SK-N-MC (cell line): ENCODE measurements around the gene EFHD1.
A peak's percentile ranks its signal among the peaks of the same experiment; 100 is the strongest.
"Not testable (repeated sequence)": the region's sequence is repeated elsewhere in the genome, so short reads cannot be mapped to it uniquely, and the experiment has no call there.

Experiments
- DNase-seq: peaks from one replicate; pipeline ENCODE4 v3.0.0-alpha.2; 2011; ENCODE audit warnings: low read depth, low spot score
- H3K27ac ChIP-seq: fragments of 200-600 bp; sonication (generic); 2 replicates; pipeline ENCODE4 v1.5.1; 2016; ENCODE audit warnings: mixed run types
- H3K36me3 ChIP-seq: fragments of 200-600 bp; sonication (generic); 2 replicates; pipeline ENCODE4 v1.6.1; 2017; ENCODE audit warnings: antibody characterized with exemption, low read length, mixed read lengths; ENCODE audit not compliant: insufficient read depth
- H3K4me3 ChIP-seq: fragments of 200-600 bp; sonication (generic); 2 replicates; pipeline ENCODE4 v1.5.1; 2016
- H3K9ac ChIP-seq: fragments of 200-600 bp; sonication (generic); 2 replicates; pipeline ENCODE4 v1.8.0; 2017; ENCODE audit warnings: mixed run types, mixed read lengths; ENCODE audit not compliant: insufficient read length
- H3K9me3 ChIP-seq: fragments of 200-600 bp; sonication (generic); 2 replicates; pipeline ENCODE4 v1.6.1; 2017; ENCODE audit warnings: low read depth, mild to moderate bottlenecking, antibody characterized with exemption, low read length, moderate library complexity, mixed read lengths
- EZH2 ChIP-seq: fragments of 200-600 bp; sonication (generic); IDR thresholded peaks from one replicate; pipeline ENCODE4 v1.6.1; 2017; ENCODE audit warnings: antibody characterized with exemption
- FOXP2 ChIP-seq: optimal IDR thresholded peaks from 2 replicates; pipeline ENCODE3; 2011; ENCODE audit warnings: mild to moderate bottlenecking, moderate library complexity; ENCODE audit not compliant: insufficient read depth; ENCODE audit errors: extremely low read length, control extremely low read depth
- POLR2AphosphoS5 ChIP-seq: IDR thresholded peaks from 2 replicates; pipeline ENCODE4 v1.6.1; 2012; ENCODE audit warnings: mild to moderate bottlenecking, low read depth, low read length, borderline replicate concordance

EFHD1 gene

GRCh38 chr2:232689152-232689910 lies 55.9 kb downstream of the EFHD1 start:
- Histone ChIP-seq H3K36me3 (no peaks in the 10 kb centered on the region), H3K4me3 (no peak overlapping the region), H3K9me3 (no peaks in the 10 kb centered on the region), H3K9ac (no peak overlapping the region), H3K27ac (no peak overlapping the region)
- DNase-seq = no peak
- TF ChIP-seq POLR2AphosphoS5 (no peak), EZH2 (no peak), FOXP2 (no peak)

GRCh38 chr2:232691117-232691516 lies 57.7 kb downstream of the EFHD1 start:
- H3K4me3 ChIP-seq, DNase-seq, H3K9ac ChIP-seq, H3K9me3 ChIP-seq, H3K36me3 ChIP-seq, H3K27ac ChIP-seq: not testable (repeated sequence)

DNA sequence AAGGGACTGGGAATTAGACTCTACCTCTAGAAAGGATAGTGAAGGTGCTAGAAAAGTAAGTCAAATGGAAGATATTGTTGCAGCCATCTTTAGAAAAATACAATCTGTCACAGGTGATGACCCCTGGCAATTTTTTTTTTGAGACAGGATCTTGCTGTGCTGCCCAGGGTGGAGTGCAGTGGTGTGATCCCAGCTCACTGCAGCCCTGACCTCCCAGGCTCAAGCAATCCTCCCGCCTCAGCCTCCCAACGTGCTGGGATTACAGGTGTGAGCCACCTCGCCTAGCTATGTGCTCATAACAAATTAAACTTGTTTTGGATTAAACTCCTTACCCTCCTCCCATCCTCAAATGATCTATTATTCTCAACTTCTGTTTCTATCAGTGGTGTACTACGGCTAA lies 59.9 kb downstream of the EFHD1 start:
- H3K9ac ChIP-seq = no peak overlapping the region
- H3K4me3 ChIP-seq = no peak overlapping the region
- no peak for DNase-seq
- no peaks in the 10 kb centered on the region for H3K9me3 ChIP-seq
- TF ChIP-seq EZH2 (no peak), FOXP2 (no peak), POLR2AphosphoS5 (no peak)
- H3K36me3 ChIP-seq = no peaks in the 10 kb centered on the region
- no peak overlapping the region for H3K27ac ChIP-seq

DNA sequence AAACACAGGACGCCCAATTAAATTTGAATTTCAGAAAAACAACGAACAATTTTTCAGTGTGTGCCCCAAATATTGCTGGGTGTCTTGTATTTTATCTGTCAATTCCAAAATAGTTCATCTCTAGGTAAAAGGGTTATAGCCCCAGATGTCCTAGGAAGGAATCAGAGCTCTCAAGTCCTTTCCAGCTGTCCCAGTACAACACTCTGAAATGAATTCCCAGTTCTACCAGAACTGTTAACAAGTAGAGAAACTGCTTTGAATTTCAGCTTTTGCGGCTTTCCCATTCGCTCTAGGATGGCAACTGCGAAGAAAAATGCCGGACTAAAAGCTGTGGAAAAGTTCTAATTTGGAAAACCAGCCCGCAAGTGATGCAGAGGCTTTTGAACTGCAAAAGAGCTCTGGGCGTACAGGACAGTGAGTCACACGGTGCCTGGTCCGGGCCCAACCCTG lies 63.2 kb downstream of the EFHD1 start:
- Histone ChIP-seq H3K27ac (0 out of 2 replicates have a peak overlapping the region, but pooled peaks have one; percentile 9), H3K9me3 (no peaks in the 10 kb centered on the region), H3K4me3 (peak overlapping the region; percentile 96), H3K36me3 (peaks cover 21% of the 10 kb centered on the region), H3K9ac (peak overlapping the region; percentile 70)
- no peak for TF ChIP-seq FOXP2
- no peak for TF ChIP-seq POLR2AphosphoS5
- no peak for TF ChIP-seq EZH2
- DNase-seq = no peak

DNA sequence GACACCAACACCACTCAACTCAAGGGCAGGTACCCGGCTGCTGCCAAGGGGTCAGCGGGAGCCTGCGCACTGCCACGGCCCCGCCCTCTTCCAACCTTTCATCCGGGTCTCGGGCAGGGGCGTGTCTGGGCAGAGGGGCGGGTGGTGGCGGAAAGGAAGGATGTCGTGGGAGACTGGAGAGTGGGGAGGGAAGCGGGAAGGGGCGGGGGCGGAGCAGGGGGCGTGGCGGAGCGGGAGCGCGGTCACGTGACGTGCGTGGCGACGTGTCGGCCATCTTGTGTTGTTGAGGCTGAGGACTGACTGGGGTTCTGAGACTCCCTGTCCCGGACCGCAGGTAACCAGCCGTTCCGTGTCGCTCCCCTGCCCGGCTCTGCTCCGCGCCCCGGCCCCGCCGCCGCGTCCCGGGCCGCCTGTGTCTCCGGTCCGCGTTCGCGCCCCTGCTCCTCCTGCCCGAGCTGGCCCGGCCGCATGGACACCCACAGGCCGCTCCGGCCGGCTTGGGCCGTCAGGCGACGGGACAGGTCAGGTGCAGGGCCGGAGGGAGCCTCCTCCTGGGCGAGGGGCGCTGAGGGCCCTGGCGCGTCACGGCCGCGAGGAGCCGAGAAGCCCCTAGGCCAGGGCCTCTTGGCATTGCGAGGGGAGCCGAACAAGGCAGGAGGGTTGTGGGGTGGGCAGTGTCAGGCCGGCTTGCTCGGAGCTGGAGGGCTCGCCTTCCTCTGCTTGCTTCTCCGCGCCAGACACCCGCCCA lies 63.8 kb downstream of the EFHD1 start, which contains the start of gene GIGYF2:
Gene GIGYF2 (plus strand): TSS at position 273 of the 748 bp plus-strand sequence. CDS start 37,867 bp downstream, outside the sequence.
- TF ChIP-seq EZH2 (no peak), POLR2AphosphoS5 (peak; percentile 99), FOXP2 (no peak)
- peaks cover 23% of the 10 kb centered on the region for H3K36me3 ChIP-seq
- peak within 1 kb of the TSS; percentile 96 for H3K4me3 ChIP-seq
- 0 out of 2 replicates have a peak within 1 kb of the TSS, but pooled peaks have one; percentile 69 for H3K27ac ChIP-seq
- H3K9ac ChIP-seq = peak within 1 kb of the TSS; percentile 98
- H3K9me3 ChIP-seq = no peaks in the 10 kb centered on the region
- peak; percentile 58 for DNase-seq

GRCh38 chr2:232697807-232698110 lies 64.4 kb downstream of the EFHD1 start:
- Histone ChIP-seq H3K9me3 (no peaks in the 10 kb centered on the region), H3K36me3 (peaks cover 24% of the 10 kb centered on the region), H3K4me3 (peak overlapping the region; percentile 96), H3K27ac (no peak overlapping the region), H3K9ac (peak overlapping the region; percentile 98)
- DNase-seq = no peak
- TF ChIP-seq EZH2 (no peak), FOXP2 (no peak), POLR2AphosphoS5 (no peak)

DNA sequence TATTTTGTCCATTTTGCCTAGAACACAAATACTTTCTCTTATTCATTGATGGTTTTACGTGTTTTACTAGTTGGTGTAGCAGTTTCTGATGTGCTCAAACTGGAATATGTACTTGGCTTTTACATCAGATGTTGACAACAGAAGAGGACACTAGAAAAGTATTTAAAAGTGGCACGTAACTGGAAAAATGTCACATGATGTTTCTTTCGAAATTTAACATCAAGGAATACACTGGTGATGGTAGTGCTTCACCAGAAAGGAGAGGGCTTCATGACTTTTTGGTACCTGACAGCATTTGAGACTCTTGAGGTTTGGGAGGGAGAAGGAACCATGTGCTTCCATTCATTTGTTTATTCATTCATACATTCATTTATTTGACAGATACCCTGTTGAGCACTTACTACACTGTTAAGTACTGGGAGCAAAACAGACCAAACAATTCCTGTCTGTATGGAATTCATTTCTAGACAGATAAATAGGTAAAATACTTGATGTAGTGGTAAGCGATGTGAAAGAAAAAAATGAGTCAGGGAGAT lies 65.2 kb downstream of the EFHD1 start:
- H3K4me3 ChIP-seq = peak overlapping the region; percentile 96
- no peak for DNase-seq
- H3K27ac ChIP-seq = no peak overlapping the region
- TF ChIP-seq EZH2 (no peak), POLR2AphosphoS5 (no peak), FOXP2 (no peak)
- no peaks in the 10 kb centered on the region for H3K9me3 ChIP-seq
- peaks cover 32% of the 10 kb centered on the region for H3K36me3 ChIP-seq
- H3K9ac ChIP-seq = peak overlapping the region; percentile 98

DNA sequence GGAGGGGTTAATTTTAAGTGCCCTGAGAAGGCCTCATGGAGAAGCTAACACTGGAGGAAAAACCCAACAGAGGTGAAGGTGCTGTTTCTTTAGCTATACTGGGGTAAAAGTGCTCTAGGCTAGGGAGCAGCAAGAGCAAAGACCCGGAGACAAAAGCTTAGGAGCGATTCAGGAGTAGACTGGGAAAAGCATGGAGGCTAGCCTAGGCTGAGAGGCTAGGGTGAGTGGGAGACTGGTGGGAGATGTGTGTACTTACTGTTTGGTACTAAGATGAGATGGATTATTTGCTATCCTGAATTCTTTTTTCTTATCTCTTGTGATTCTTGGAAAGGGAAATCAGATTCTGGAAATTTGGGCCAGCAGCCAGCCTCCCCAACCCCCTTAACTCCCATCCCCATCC lies 65.7 kb downstream of the EFHD1 start:
- Histone ChIP-seq H3K4me3 (peak overlapping the region; percentile 96), H3K9me3 (no peaks in the 10 kb centered on the region), H3K27ac (no peak overlapping the region), H3K36me3 (peaks cover 37% of the 10 kb centered on the region), H3K9ac (peak overlapping the region; percentile 98)
- DNase-seq = no peak
- TF ChIP-seq EZH2 (no peak), POLR2AphosphoS5 (no peak), FOXP2 (no peak)

DNA sequence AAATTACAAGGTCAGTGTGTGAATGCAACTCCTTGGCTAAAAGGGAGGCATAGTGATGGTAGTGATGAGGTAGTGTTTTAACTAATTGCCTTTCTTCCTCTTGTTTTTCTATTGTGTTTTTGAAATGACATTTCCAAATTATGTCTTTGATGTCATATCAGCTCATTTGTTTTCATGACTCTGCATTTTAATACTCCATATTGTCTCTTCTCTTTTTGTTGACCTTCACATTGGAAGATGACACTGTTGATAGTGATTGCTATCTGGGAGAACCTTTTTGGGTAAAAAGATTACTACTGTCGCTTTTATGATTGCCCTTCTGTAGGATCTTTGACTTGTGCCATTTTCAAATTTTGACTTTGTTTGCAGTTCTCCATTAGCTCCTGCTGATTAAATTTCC lies 66.8 kb downstream of the EFHD1 start:
- Histone ChIP-seq H3K9me3 (no peaks in the 10 kb centered on the region), H3K27ac (no peak overlapping the region), H3K36me3 (peaks cover 44% of the 10 kb centered on the region), H3K4me3 (peak overlapping the region; percentile 14; the same call in 1 of the 2 replicates), H3K9ac (peak overlapping the region; percentile 98)
- DNase-seq = no peak
- TF ChIP-seq POLR2AphosphoS5 (no peak), FOXP2 (no peak), EZH2 (no peak)
